GM23338 (cell line): ENCODE measurements around the gene DNAH17. TPM values are rescaled to one million over a fixed set of nuclear protein-coding genes. Genes with fewer than 3 reads are reported as not detected.

Source experiments
- EZH2phosphoT487 ChIP-seq: fragments of 200-600 bp; sonication (generic); IDR thresholded peaks from one replicate; pipeline ENCODE4 v1.8.1; 2018; ENCODE audit warnings: antibody characterized with exemption; ENCODE audit not compliant: unreplicated experiment
- JUNB ChIP-seq: IDR thresholded peaks from one replicate; pipeline ENCODE4 v1.6.1; 2016; ENCODE audit warnings: antibody characterized with exemption; ENCODE audit not compliant: unreplicated experiment
- NANOG ChIP-seq: IDR thresholded peaks from 2 replicates; pipeline ENCODE4 v1.6.1; 2016; ENCODE audit warnings: antibody characterized with exemption, borderline replicate concordance
- ZNF114 ChIP-seq: fragments of 250-450 bp; sonication (Bioruptor Pico); IDR thresholded peaks from 2 replicates; pipeline ENCODE4 v1.5.0; 2020; ENCODE audit warnings: mild to moderate bottlenecking, moderate library complexity
- polyA plus RNA-seq: library from polyadenylated mRNA; unstranded; fragments of >200 nt; fragmentation: Nextera tagmentation; extraction: Ambion mirVana; gene quantifications from 2 replicates; pipeline ENCODE4 v1.2.1, GENCODE V29; 2016
- total RNA-seq: library from RNA; depleted of rRNA; stranded (reverse); fragments of >200 nt; shearing (Covaris generic); gene quantifications from 2 replicates; pipeline ENCODE4 v1.2.3, GENCODE V29; 2014
- TF ChIP-seq, protein P1 (sequence below): fragments of 250-450 bp; sonication (Bioruptor Pico); IDR thresholded peaks from 2 replicates; pipeline ENCODE4 v1.5.0; 2020; ENCODE audit warnings: mild to moderate bottlenecking, moderate library complexity
- TF ChIP-seq, protein P2 (sequence below): IDR thresholded peaks from 2 replicates; pipeline ENCODE4 v1.6.1; 2016; ENCODE audit warnings: antibody characterized with exemption
- TF ChIP-seq, protein P3 (sequence below), 2 experiments: fragments of 200-600 bp in 1 of 2; sonication (generic) in 1 of 2; conservative IDR thresholded peaks; 2 replicates each; pipeline versions ENCODE4 v1.5.1 to v1.6.1; 2016 to 2017; ENCODE audit warnings: antibody characterized with exemption in 2 of 2, low read depth in 2 of 2, mild to moderate bottlenecking in 2 of 2, moderate library complexity in 1 of 2

The DNAH17 gene
- total and polyA plus RNA-seq, 2 experiments from 2014 or later: 0.59 to 2.0 TPM

DNA sequence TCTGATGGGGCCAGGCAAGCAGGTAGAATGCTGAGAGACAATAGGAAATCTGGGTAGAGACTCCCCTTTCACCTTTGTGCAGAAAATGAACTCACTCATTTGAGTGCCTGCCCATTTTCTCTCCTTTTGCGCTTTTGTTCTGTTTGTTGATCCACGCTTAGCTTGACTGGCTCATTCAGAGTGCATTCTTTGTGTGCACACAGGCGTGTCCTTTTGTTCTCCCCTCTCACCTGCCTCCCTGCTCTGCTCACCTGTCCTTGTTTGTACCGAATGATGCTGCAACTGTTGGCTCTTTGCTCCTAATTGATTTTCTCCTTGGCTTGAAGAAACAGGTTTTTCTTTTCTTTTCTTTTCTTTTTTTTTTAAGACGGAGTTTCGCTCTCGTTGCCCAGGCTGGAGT lies 183.0 kb downstream of the DNAH17 start (continued):
- TF ChIP-seq, protein P1, sequence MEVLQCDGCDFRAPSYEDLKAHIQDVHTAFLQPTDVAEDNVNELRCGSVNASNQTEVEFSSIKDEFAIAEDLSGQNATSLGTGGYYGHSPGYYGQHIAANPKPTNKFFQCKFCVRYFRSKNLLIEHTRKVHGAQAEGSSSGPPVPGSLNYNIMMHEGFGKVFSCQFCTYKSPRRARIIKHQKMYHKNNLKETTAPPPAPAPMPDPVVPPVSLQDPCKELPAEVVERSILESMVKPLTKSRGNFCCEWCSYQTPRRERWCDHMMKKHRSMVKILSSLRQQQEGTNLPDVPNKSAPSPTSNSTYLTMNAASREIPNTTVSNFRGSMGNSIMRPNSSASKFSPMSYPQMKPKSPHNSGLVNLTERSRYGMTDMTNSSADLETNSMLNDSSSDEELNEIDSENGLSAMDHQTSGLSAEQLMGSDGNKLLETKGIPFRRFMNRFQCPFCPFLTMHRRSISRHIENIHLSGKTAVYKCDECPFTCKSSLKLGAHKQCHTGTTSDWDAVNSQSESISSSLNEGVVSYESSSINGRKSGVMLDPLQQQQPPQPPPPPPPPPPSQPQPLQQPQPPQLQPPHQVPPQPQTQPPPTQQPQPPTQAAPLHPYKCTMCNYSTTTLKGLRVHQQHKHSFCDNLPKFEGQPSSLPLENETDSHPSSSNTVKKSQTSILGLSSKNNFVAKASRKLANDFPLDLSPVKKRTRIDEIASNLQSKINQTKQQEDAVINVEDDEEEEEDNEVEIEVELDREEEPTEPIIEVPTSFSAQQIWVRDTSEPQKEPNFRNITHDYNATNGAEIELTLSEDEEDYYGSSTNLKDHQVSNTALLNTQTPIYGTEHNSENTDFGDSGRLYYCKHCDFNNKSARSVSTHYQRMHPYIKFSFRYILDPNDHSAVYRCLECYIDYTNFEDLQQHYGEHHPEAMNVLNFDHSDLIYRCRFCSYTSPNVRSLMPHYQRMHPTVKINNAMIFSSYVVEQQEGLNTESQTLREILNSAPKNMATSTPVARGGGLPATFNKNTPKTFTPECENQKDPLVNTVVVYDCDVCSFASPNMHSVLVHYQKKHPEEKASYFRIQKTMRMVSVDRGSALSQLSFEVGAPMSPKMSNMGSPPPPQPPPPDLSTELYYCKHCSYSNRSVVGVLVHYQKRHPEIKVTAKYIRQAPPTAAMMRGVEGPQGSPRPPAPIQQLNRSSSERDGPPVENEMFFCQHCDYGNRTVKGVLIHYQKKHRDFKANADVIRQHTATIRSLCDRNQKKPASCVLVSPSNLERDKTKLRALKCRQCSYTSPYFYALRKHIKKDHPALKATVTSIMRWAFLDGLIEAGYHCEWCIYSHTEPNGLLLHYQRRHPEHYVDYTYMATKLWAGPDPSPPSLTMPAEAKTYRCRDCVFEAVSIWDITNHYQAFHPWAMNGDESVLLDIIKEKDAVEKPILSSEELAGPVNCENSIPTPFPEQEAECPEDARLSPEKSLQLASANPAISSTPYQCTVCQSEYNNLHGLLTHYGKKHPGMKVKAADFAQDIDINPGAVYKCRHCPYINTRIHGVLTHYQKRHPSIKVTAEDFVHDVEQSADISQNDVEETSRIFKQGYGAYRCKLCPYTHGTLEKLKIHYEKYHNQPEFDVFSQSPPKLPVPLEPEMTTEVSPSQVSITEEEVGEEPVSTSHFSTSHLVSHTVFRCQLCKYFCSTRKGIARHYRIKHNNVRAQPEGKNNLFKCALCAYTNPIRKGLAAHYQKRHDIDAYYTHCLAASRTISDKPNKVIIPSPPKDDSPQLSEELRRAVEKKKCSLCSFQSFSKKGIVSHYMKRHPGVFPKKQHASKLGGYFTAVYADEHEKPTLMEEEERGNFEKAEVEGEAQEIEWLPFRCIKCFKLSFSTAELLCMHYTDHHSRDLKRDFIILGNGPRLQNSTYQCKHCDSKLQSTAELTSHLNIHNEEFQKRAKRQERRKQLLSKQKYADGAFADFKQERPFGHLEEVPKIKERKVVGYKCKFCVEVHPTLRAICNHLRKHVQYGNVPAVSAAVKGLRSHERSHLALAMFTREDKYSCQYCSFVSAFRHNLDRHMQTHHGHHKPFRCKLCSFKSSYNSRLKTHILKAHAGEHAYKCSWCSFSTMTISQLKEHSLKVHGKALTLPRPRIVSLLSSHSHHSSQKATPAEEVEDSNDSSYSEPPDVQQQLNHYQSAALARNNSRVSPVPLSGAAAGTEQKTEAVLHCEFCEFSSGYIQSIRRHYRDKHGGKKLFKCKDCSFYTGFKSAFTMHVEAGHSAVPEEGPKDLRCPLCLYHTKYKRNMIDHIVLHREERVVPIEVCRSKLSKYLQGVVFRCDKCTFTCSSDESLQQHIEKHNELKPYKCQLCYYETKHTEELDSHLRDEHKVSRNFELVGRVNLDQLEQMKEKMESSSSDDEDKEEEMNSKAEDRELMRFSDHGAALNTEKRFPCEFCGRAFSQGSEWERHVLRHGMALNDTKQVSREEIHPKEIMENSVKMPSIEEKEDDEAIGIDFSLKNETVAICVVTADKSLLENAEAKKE (CRISPR knock-in tag): no peak
- TF ChIP-seq NANOG: no peak
- TF ChIP-seq ZNF114: no peak
- TF ChIP-seq, protein P2, sequence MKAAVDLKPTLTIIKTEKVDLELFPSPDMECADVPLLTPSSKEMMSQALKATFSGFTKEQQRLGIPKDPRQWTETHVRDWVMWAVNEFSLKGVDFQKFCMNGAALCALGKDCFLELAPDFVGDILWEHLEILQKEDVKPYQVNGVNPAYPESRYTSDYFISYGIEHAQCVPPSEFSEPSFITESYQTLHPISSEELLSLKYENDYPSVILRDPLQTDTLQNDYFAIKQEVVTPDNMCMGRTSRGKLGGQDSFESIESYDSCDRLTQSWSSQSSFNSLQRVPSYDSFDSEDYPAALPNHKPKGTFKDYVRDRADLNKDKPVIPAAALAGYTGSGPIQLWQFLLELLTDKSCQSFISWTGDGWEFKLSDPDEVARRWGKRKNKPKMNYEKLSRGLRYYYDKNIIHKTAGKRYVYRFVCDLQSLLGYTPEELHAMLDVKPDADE: no peak
- TF ChIP-seq EZH2phosphoT487: no peak
- TF ChIP-seq JUNB: no peak
- TF ChIP-seq, protein P3, sequence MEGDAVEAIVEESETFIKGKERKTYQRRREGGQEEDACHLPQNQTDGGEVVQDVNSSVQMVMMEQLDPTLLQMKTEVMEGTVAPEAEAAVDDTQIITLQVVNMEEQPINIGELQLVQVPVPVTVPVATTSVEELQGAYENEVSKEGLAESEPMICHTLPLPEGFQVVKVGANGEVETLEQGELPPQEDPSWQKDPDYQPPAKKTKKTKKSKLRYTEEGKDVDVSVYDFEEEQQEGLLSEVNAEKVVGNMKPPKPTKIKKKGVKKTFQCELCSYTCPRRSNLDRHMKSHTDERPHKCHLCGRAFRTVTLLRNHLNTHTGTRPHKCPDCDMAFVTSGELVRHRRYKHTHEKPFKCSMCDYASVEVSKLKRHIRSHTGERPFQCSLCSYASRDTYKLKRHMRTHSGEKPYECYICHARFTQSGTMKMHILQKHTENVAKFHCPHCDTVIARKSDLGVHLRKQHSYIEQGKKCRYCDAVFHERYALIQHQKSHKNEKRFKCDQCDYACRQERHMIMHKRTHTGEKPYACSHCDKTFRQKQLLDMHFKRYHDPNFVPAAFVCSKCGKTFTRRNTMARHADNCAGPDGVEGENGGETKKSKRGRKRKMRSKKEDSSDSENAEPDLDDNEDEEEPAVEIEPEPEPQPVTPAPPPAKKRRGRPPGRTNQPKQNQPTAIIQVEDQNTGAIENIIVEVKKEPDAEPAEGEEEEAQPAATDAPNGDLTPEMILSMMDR (conservative IDR thresholded peaks at IDR 0.05; ENCODE audit: low read depth in 2 of 2): no peak
